Forelimb muscle (tissue), 1 donor: Measurements from ENCODE around the gene CHD2. TPM values are rescaled to one million over a fixed set of nuclear protein-coding genes. Genes with fewer than 3 reads are reported as not detected.

Experiments used
- DNase-seq: peaks from one replicate; pipeline ENCODE4 v3.0.0-alpha.2; 2013; ENCODE audit warnings: low read depth
- polyA plus RNA-seq: library from polyadenylated mRNA; unstranded; fragments of 120-200 nt; gene quantifications from one replicate; pipeline ENCODE4 v1.2.1, GENCODE V29; 2013; ENCODE audit not compliant: insufficient read length

The CHD2 gene
- polyA plus RNA-seq, 1 donor = 57.2 TPM

DNA sequence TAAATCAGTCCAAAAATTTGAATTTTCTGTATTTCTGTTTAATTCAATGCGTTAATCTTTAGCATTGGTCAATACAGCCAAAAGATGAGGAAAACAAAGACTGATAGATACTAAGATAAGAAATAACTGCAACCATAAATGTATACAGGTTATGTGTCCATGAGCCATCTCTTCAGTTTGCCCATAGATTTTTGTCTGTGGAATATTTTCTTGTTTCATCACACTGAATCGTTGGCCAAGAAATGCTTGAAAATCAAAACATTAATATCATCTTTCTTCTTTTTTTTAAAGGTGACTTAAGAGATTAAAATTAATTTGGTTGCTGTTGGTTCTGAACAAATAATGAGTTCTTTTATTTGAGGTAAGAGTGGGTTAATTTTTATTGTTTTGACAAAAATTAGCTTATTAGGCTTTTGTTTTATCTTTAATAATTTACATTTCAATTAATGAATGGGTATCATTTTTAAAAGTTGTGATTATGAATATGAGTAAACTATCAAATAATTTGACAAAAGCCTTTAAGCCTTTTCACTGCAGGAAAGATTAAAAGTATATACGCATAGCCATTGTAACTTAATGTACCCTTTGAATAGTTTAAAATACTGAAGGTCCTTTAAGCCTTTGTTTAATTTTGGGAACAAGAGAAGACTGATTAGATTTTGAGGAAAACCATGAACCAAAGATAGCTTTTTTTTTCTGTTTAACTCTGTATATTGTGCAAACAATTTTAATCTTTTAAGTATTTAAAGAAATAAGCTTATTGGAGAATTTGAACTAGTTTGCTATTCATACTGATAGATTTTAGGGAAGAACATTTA is 14.7 kb upstream of the CHD2 start:
- DNase-seq = no peak

DNA sequence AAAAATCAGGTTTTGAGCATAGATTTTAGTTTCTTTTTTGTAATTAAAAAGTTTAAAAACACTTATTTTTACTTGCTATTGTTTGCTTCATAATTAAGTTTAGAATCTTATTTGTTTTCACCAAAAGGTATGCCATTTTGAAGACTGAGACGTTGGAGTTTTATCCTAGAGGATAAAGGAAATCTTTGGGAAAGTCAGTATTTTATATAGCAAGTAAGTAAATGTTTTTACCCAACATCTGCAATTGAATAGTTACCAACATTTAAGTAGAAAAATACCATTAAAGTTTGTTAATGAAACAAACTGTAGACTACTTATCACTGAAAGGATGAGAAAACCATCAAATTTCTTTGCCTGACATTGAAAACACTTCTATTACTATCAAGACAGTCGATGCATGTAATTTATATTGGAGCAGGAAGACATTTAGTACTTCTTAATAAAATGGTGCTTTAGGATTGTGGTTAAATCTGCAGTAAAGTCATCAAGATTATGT is 14.0 kb upstream of the CHD2 start:
- no peak for DNase-seq

DNA sequence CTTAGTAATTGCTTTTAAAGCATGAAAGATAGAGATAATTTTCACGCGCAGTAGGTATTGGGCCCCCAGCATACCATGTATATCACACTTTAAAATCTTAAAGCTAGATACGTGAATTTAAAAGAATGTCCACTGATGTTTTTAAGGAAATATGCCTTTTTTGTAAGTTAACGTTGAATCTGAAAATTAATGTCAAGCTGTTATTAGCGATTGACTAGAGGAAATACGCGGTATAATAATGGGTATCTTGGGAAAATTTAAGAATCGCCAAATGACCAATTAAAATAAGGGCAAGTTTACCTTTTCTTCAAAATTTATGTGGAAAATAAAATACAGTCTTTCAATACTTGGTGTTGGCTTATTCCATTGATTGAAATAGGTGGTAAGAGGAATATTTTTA is 13.3 kb upstream of the CHD2 start:
- no peak for DNase-seq

DNA sequence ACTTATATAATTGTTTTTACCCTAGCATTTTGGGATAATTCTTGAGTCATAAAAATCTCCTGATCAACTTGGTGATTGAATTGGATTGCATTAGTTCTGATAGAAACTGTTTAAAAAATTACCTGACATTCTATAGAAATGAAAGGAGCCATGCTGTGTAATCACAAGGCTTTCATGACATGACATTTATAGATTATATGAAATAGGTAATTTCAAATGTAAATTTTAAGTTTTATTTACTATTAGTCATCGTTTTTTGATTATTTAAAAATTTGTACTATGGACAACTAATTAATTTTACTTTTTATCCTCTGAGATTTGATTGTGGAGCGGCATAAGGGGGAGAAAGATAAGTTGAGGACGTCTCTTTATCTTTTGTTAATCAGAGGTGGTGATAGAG is 12.3 kb upstream of the CHD2 start:
- DNase-seq = no peak

DNA sequence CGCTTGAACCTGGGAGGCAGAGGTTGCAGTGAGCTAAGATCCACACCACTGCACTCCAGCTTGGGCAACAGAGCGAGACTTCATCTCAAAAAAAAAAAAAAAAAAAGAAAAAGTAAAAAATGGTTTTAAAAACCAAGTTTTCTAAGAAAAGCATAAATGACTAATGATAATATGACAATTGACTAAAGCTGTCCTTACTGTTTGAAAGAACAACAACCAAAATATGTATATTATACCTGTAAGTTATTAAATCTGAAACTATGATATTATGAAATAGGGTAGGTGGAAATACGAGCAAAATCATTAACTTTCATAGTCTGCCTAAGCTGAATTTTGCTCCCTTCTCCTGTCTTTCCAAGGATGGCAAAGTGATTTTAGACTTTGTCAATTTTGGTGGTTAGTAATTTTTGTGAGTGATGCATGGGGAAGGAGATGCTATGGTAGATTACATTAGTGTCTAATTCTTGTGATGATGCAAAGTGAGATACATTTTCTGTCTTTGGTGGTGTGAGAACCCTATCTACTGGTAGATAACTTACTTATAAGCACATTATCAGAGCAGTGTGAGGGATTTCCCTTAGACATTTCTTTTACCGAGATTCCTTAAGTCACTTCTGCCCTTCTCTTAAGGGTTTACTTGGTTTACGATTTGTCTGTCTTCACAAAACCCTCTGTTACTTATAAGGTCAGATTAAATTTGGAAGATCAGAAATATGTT is 10.6 kb upstream of the CHD2 start:
- no peak for DNase-seq

DNA sequence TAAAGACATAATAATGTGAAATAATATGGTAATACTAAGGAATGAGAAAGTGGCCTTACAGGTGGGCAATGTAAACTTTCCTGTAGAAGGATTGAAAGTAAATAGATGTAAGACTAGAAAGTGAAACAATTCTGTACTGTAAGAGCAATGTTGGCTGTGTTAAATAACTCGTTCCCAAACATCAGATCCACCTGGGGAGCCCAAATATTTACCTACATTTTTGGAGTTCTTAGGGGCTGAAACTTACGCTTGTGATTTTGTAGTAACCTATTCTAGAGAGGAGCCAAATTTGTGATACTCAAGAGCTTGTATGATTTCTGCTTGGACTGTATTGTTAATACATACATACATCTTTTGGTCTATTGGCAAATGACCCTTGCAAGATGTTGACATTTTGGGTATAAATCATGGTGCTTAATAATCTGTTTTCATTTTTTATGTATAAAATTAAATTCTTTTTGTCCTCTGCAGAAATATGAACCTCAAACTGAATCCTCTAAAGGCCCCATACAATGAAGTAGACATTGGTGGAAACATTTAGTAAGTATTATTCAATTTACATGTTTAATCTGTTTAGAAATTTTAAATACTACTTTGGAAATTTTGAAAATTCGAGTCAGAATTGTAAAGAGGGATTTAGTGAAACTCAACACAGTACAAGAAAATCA is 8.5 kb upstream of the CHD2 start:
- no peak for DNase-seq

DNA sequence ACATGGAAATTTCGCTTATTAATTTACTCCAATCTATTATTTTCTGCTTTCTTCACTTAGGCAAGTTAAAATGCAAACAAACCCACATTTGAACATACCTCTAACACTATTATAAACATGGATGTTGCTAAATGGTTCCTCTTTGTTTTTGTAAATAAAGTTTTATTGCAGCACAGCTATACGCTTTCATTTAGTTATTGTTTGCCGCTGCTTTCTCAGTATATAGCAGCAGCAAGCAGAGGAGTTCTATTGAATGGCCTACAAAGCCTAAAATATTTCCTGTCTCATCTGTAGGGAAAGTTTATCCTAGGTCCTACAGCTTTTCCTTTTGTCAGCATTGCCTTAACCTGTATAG is 7.9 kb upstream of the CHD2 start:
- no peak for DNase-seq

DNA sequence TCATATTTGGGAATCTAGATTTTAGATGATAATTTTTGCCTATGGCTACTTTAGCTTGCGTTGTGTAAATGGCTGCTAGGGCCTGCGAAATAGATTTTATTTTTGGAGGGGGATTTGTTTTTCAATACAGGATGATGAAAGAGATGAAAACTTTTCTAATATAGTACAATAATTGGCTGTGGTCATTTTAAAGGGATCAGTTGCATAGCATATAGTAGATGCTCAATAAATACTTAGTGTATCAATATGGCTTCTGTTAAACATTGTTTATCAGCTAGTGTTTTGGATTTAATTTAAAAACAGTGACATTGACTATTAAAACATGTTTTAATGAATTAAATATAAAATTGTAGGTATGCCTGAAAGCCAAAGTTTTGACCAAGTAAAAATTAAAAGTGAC is 6.9 kb upstream of the CHD2 start:
- DNase-seq = no peak

DNA sequence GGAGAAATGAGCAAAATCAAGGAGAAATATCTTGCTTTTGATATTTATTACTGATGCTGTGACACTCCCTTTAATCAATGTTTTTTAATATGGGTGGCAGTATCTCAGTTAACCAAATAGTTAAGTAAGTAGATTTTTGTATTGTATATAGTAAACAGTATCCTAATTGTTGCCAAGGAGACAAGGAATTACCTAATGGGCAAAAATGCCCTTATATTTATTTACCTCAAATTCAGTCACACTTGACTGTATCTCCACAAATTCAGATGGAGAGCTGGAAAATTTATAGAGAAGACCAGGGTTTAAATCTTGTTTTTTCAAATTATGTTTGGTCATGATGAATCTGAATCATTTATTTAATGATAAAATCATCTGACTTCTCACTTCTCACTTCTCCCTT is 3.6 kb upstream of the CHD2 start:
- no peak for DNase-seq

DNA sequence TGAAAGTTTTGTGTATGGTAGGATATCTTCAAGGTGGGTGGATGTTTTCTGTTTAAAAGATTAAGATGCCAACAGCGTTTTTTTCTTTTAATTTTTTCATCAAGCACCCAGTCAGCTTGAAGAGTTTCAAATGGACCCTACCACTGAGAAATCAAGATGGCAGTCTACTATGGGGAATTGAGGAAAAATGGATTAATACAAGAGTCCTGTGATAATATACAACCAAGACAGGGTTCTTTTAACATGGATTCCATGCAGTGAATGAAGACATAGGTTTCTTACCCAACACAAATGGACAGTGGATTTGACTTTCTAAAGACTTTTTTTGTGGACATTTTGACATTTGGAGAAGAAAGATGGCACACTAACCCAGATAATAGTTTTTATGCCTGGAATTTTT is 2.5 kb upstream of the CHD2 start:
- DNase-seq = no peak

DNA sequence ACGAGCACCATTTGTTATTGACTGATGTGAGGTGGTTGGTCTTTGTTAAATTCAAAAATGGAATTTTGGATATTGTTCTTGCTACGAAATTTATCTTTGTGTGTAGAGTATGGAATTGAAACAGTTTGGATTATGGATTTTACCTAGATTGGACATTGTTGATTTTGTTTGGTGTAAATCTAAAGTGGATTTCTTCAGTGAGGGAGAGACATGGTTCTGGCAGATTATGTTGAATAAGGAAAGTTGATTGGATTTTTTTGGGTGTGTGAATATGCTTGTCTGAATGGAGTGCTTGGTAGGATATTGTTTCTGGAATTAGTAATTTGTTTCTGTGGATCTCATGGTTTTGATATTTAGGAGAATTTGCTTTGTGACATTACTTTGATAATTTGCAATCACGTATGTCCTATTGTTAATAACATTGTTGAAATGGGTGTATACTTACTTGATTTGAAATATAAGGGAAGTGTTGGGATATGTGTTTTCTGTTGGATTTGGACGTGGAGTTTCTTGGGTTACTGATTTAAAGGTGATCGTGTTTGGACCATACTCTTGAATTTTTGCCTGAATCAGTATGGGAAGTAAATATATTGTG is 1.0 kb upstream of the CHD2 start:
- no peak for DNase-seq

DNA sequence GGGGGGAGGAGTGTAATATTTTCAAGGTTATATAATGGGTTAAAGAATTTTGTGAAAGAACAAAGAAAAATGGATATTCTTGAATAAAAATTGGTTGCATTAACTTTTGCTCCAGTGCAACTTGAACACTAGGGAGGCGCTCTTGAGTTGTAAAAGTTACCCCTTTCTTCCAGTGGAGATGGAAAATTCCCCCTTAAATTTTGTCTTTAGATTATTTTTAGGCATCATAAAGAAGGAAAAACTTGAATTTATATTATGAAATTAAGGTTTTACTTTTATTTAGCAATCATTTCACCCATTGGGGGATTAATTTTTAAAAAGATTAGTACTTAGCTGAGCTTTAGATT is 550 bp upstream of the CHD2 start:
- DNase-seq = no peak

DNA sequence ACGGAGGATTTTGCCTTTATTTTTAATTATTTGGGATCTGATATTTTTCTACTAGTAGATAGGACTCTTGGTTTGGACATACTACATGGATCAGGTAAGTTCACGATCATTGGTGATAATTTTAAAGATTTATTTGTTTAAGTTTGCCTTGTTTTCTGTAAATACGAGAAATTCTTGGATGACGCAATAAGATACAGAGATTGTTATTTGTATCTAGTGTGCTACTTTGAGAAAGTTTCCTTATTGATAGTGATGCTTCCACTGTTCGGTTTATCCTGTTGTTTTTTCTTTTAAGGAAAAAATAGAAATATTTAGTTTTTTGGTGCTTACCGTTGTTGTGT is 577 bp downstream of the CHD2 start:
- DNase-seq = no peak

DNA sequence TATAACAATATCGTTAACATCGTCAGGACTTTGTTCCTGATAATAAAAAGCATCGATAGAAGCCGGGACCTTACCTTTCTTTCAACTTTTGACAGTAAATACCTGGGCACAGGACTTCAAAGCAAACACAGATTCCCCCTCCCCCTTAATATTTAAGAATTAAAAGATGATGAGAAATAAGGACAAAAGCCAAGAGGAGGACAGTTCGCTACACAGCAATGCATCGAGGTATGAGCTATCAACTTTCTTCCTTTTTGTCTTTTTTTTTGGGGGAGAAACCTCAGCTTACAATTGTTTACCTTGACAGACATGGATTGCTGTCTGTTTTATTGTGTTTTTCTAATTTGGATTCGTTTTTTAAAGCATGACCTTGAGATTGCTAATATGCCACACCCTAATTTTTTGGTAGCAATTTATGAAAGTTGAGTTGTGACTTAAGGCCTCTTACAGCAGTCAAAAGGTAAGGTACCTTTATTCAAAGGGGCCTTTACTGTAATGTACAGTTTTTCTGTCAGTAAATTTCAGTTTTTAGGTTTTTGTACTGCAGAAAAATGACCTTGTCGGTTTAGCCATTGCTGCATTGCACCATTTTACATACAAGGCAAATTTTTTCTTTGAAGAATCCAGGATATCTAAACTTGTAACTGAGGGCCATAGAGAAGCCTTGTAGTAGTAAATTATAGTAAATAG is 1.1 kb downstream of the CHD2 start:
- DNase-seq = no peak

DNA sequence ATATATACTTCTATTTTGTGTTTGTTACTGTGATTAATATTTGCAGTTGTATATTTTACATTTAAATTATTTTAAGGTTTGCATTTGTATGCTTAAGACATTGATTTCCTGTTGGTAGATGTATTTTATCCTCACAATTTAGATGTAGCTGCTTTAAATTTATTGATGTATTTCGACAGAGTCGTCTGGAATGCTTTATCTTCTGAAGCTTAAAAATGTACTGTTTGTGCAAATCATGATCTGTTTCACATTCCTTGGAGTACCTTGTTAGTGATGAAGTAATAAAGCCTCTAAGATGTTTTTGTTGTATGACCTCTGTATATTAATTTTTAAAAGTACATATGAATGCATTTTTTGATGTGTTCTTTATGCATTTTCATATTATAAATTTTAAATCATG is 1.9 kb downstream of the CHD2 start:
- no peak for DNase-seq

DNA sequence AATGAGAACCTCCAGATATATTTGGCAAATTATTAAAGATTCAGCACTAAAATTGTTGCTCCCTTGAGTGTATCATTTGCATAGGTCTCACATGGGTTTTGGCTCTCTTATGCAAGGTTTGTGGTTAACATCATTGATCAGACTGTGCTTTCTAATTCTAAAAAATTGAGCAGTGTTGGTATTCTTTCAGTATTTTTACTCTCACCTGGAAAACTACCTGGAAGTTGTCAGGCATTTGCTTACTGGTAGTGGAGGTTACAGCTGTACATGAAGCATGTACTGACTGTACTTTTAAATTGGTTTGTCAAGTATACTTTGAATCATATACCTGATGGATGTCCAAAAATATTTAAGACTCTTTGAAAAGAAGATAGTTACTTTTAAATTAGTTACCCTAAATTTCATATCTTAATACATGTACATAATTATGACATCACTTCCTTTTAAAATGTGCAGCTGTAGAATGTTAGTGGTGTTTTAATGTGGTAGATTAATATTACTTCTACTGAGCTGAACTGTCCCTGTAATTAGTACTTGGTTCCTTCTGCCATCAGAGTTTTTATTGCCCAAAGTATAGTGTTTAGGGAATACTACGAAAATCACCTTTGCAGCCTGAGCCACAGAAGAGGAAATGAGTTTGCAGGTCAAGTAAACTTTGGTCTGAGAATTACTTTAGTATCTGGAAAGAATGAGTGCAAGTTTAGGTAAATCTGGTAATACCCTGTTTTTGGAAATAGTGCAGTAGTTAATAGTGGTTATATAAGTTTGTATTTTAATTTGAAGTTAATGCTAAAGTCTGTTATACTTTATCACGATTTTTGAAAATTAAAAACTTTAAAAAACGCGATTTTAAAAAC is 2.8 kb downstream of the CHD2 start:
- no peak for DNase-seq

DNA sequence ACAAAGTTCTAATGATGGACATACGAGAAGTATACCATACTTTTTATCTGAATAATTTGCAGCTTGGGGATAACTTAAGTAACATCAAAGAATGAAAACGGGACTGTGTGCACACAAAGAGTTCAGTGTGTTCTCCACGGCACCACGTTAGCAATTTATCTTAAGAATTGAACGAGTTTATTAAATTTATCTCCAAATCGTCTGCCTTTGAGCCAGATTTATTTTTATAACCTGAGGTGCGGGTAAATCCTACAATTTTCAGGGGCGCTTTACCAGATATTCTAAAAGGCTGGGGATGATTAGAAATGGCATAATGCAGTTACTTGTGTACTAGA is 3.5 kb downstream of the CHD2 start:
- DNase-seq = no peak

DNA sequence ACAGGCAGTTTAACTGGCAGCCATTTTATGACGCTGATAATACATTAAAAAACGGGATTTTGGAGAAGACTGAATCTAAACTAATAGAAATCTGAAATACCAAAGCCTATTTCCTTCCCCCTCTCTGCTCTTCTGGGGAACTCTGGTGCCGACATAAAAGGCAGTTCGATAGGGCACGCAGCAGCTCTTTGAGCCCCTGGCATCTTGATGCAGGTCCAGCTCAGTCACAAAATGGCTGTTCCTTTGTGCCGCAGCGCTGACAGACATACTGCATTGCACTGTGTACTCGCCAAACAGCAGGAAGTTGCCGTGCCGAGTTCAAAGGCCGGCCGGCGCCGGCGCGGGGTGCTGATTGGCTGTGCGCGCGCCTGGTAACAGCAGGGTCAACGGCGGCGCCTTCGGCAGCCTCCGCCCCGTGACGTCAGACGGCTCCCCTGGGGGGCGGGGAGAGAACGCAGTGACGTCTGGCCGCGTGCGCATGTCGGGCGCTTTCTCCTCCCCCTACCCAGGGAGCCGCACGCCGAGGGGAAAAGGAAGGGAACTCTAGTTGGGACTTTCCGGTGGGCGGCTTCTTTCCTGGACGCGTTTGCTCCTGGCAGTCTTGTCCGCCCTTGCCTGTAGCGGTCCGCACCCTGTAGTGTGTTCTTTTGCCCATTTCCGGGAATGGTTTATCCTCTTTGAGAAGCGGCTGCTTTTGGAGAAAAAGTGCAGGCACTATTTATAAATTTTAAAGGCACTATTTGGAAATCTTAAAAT is 4.0 kb downstream of the CHD2 start:
- DNase-seq = peak; percentile 96

DNA sequence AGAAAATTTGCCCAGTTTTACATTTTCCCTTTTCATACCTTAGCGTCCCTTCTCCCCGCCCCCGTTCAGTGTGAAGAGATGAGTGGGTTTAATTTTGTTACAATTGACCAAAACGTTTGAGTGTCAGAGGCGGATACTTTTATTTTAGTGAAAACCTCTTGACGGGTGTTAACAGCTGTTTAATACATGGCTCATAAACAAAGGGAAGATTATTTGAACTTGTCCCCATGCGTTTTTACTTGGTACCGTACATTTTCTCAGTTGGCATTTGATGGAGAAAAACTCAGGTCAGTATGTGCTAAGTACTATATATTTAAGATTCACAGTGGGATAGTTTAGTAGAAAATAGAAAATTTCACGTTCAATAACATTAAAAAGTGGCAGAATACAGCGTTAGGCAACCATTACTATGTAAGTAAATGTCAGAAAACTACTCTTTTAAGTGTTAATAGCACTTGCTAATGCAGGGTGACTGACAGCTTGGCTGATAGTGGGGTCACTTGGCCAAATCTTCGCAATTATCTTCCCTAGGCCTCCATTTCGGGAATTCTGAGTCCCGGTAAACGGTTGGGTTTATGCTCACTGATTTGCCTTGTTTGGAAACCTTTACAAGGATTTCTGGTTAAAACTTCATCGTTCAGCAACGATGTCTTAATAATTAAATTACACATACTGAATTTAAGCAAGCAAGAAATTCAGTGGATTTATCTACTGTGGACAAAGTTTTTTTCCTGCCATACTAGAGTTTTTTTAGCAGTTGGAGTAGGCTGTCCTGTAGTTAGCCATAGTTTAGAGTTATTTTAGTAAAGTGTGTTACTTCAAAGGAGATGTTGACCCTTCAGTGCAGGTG is 4.8 kb downstream of the CHD2 start:
- DNase-seq = no peak

DNA sequence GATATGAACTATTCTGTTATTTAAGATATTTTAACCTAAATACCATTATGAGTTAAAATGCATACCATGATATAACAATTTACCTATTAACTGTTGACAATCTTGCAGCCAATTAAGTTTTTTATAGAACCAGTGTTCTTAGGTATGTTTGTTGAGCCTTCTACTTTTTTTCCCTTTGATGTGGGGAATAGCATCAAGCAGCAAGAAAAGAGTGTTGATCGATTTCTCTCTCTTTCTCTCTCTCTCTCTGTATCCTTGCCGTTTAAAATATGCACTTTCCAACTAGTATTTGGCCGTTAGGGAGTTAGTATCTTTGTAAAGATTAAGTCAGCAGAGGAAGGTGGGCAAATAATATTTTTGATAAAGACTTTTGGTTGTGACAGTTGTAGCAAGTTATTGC is 5.9 kb downstream of the CHD2 start:
- no peak for DNase-seq
